K562 (cell line): ENCODE results near the gene TTBK1. TPM values are rescaled to one million over a fixed set of nuclear protein-coding genes. Genes with fewer than 3 reads are reported as not detected.

Experiments used
- ATAC-seq: fragments of 200-7000 bp; cut with Tn5 transposase; 3 replicates; pipeline ENCODE4 v1.9.1; 2020; ENCODE audit warnings: moderate library complexity
- BruUV-seq: library from RNA; stranded (reverse); fragments of 400-500 nt; replicated peaks from 2 replicates; lab custom pipeline; 2021; lab: Mats Ljungman, UMichigan
- CTCF ChIA-PET: fragments of 300-600 bp; formaldehyde crosslinking; extraction: SDS; loops from one replicate; lab custom pipeline; 2021; ENCODE audit warnings: low intra/inter-chr PET ratio; lab: Yijun Ruan, JAX
- POLR2A ChIA-PET: fragments of 300-600, 350-650 bp; sonication (Branson Sonifier 250); formaldehyde crosslinking; extraction: SDS; loops from one replicate; lab custom pipeline; 2021; ENCODE audit warnings: antibody characterized with exemption, inconsistent platforms; lab: Yijun Ruan, JAX
- DNase-seq, 4 experiments: peaks; one replicate each; pipeline versions ENCODE4 v3.0.0 to v3.0.0-alpha.2; 2011 to 2018; ENCODE audit warnings: low spot score in 3 of 4, mixed read lengths in 3 of 4; ENCODE audit errors: extremely low read depth in 1 of 4
- FAIRE-seq: peaks from 2 replicates; lab custom pipeline; 2011; peaks lifted over from hg19 to GRCh38; lab: Jason Lieb, UNC
- H2AFZ ChIP-seq: 2 replicates; pipeline ENCODE4 v1.6.0; 2011; ENCODE audit warnings: low read depth, low read length, control low read depth, inconsistent platforms
- H3K27ac ChIP-seq: fragments of 200-600 bp; 3 replicates; pipeline ENCODE4 v1.8.0; 2011; ENCODE audit warnings: low read depth, mild to moderate bottlenecking, control low read depth, inconsistent platforms, low read length, moderate library complexity, mixed read lengths; ENCODE audit errors: extremely low read depth
- H3K27me3 ChIP-seq, 2 experiments: fragments of 300-600 bp in 1 of 2; 2 replicates in 1 of 2; 3 replicates in 1 of 2; pipeline versions ENCODE4 v1.6.0 to v1.8.0; 2011; ENCODE audit warnings: inconsistent platforms in 2 of 2, low read length in 2 of 2, mild to moderate bottlenecking in 1 of 2, mixed read lengths in 1 of 2, moderate library complexity in 1 of 2; ENCODE audit not compliant: control insufficient read depth in 2 of 2, insufficient read depth in 2 of 2
- H3K36me3 ChIP-seq: fragments of 300-600 bp; 3 replicates; pipeline ENCODE4 v1.8.0; 2011; ENCODE audit warnings: mild to moderate bottlenecking, low read length, inconsistent platforms; ENCODE audit not compliant: control insufficient read depth, insufficient read depth
- H3K4me1 ChIP-seq, 2 experiments: fragments of 200-600 bp in 1 of 2; replicated peaks in 1 of 2; 2 replicates in 1 of 2; 3 replicates in 1 of 2; pipeline versions ENCODE4 v1.5.1 to v1.8.0; 2011; ENCODE audit warnings: inconsistent platforms in 2 of 2, low read length in 2 of 2, mild to moderate bottlenecking in 1 of 2, mixed read lengths in 1 of 2, moderate library complexity in 1 of 2; ENCODE audit not compliant: control insufficient read depth in 2 of 2, insufficient read depth in 2 of 2
- H3K4me2 ChIP-seq: 2 replicates; pipeline ENCODE4 v1.6.1; 2011; ENCODE audit warnings: low read length, control low read depth, inconsistent platforms, mixed read lengths; ENCODE audit not compliant: insufficient read depth
- H3K4me3 ChIP-seq: fragments of 200-600 bp; sonication (generic), shearing (Covaris generic); 2 replicates; pipeline ENCODE4 v1.5.1; 2016; ENCODE audit warnings: control low read depth, inconsistent platforms
- H3K79me2 ChIP-seq: fragments of 200-600 bp; 3 replicates; pipeline ENCODE4 v1.8.0; 2011; ENCODE audit warnings: low read length, inconsistent platforms; ENCODE audit not compliant: control insufficient read depth, insufficient read depth
- H3K9ac ChIP-seq, 2 experiments: 2 replicates each; pipeline versions ENCODE4 v1.6.0 to v1.6.1; 2011; ENCODE audit warnings: low read depth in 2 of 2, low read length in 2 of 2, control low read depth in 1 of 2, inconsistent platforms in 1 of 2, mild to moderate bottlenecking in 1 of 2, mixed read lengths in 1 of 2; ENCODE audit not compliant: insufficient read depth in 1 of 2
- H3K9me1 ChIP-seq: one replicate; pipeline ENCODE4 v1.6.0; 2011; ENCODE audit warnings: inconsistent platforms, mild to moderate bottlenecking, low read length, moderate library complexity; ENCODE audit not compliant: control insufficient read depth, insufficient read depth
- H3K9me3 ChIP-seq: replicated peaks from 2 replicates; pipeline ENCODE4 v1.5.1; 2011; ENCODE audit warnings: low read depth, low read length, inconsistent platforms; ENCODE audit not compliant: control insufficient read depth, insufficient read depth
- H4K20me1 ChIP-seq: replicated peaks from 2 replicates; pipeline ENCODE4 v1.6.1; 2011; ENCODE audit warnings: low read length, inconsistent platforms, mixed read lengths; ENCODE audit not compliant: control insufficient read depth, insufficient read depth
- POLR2G ChIP-seq: fragments of 200-400 bp; formaldehyde crosslinking; IDR thresholded peaks from 2 replicates; pipeline ENCODE4 v1.6.1; 2017; ENCODE audit warnings: low read depth, mild to moderate bottlenecking, antibody characterized with exemption, low read length, moderate library complexity
- RBM22 ChIP-seq: fragments of 200-400 bp; formaldehyde crosslinking; IDR thresholded peaks from 2 replicates; pipeline ENCODE4 v1.6.1; 2018; ENCODE audit warnings: low read length, low read depth; ENCODE audit not compliant: poor library complexity, severe bottlenecking
- SPI1 ChIP-seq: IDR thresholded peaks from 2 replicates; pipeline ENCODE4 v1.6.1; 2011; ENCODE audit warnings: low read depth, low read length, control low read depth, borderline replicate concordance
- WGBS: fragments of 100-300 bp; shearing (Covaris generic); methylation state at CpG from one replicate; pipeline ENCODE4 v1.1.6; 2016; ENCODE audit warnings: low coverage, mixed read lengths; ENCODE audit not compliant: insufficient coverage; ENCODE audit errors: missing lambda C conversion rate; 5-methylcytosine and 5-hydroxymethylcytosine counted together
- in situ Hi-C: fragments of 300-500 bp; cut with MboI; formaldehyde crosslinking; loops from 4 replicates; pipeline ENCODE4 v1.15.0; 2018; ENCODE audit warnings: inconsistent platforms, mixed read lengths
- intact Hi-C: fragments of 100-400 bp; cut with micrococcal nuclease; formaldehyde crosslinking; loops from 2 replicates; pipeline ENCODE4 v1.14.2; 2022
- polyA plus RNA-seq, 8 experiments: library from polyadenylated mRNA; depleted of rRNA in 4 of 8; stranded (reverse) in 5 of 8; unstranded in 3 of 8; fragments of >200 nt; fragmentation: Nextera tagmentation in 2 of 8; fragmentation: Illumina TruSeq in 1 of 8; extraction: Ambion mirVana in 2 of 8; extraction: Trizol in 1 of 8; gene quantifications; 2 replicates each; pipeline versions ENCODE4 v1.2.1 to v1.2.3, GENCODE V29; 2011 to 2014; ENCODE audit warnings: inconsistent platforms in 1 of 8, missing spikeins in 1 of 8
- total RNA-seq, 7 experiments: library from RNA; depleted of rRNA in 6 of 7; stranded (reverse); fragments of >200 nt in 6 of 7; fragmentation: Illumina TruSeq in 2 of 7; extraction: Trizol in 2 of 7; gene quantifications; 2 replicates each; pipeline versions ENCODE4 v1.2.1 to v1.2.3, GENCODE V29; 2011 to 2021; ENCODE audit warnings: low replicate concordance in 1 of 7

The TTBK1 gene
- total and polyA plus RNA-seq, 9 of the 15 experiments (the other 6 are each of a cell fraction or from before 2014, with no cell fraction given), result not detected

- no peak for DNase-seq
- Histone ChIP-seq H4K20me1 (no peaks in the 10 kb centered on the region), H3K9me1 (no peaks in the 10 kb centered on the region), H3K36me3 (peaks cover 21% of the 10 kb centered on the region; the same call in 1 of the 3 replicates), H3K4me2 (no peak overlapping the region), H3K4me1 (peaks cover 12 to 28% of the 10 kb centered on the region in 2 experiments; a peak in 4 of 5 replicates), H3K79me2 (no peaks in the 10 kb centered on the region), H3K4me3 (no peak overlapping the region), H3K9me3 (no peaks in the 10 kb centered on the region), H3K27me3 (no peaks in the 10 kb centered on the region), H3K9ac (peak overlapping the region in 1 of 2 experiments; percentile 76; a peak in 2 of 4 replicates), H2AFZ (no peak overlapping the region), H3K27ac (no peak overlapping the region)
- ChIA-PET CTCF (no interaction called here), POLR2A (interaction anchor here (0.5 to 11.2 kb wide), 19 partner anchors 4 to 318 kb away, joined by 3 to 118 read pairs (median 5); partner anchors contain the start of genes CUL9, DNPH1 and SRF)
- TF ChIP-seq RBM22 (peak; percentile 22), SPI1 (no peak), POLR2G (peak; percentile 78)
- intact Hi-C loops, result no loop called here
- FAIRE-seq, result no peak
- WGBS, result 80% methylated on average over 15 of the region's 16 CpGs
- no TSS peak for BruUV-seq
- in situ Hi-C loops, result no loop called here
- no peak for ATAC-seq
Measured at GRCh38 chr6:43220439-43220951, 22.8 kb upstream of the TTBK1 start.
